Right ventricle myocardium superior (tissue), 1 donor: ENCODE results near the gene NHERF2. TPM values are rescaled to one million over a fixed set of nuclear protein-coding genes. Genes with fewer than 3 reads are reported as not detected.

Source experiments
- ATAC-seq: fragments of 200-7000 bp; cut with Tn5 transposase; one replicate; pipeline ENCODE4 v1.9.1; 2020; ENCODE audit warnings: mild to moderate bottlenecking; ENCODE audit not compliant: poor library complexity
- DNase-seq: peaks from one replicate; pipeline ENCODE4 v3.0.0-alpha.2; 2020
- intact Hi-C: fragments of 100-400 bp; cut with DNase I; formaldehyde crosslinking; loops from one replicate; pipeline ENCODE4 v1.11.2; 2022
- long read RNA-seq: library from polyadenylated mRNA; unstranded; transcript quantifications from one replicate; pipeline ENCODE4 v2.0.0, GENCODE V29; 2021
- total RNA-seq: library from RNA; stranded (reverse); fragmentation: NEBNext Ultra II Directional; extraction: Animal tissue kit (Norgen Biotek cat#: 25700); gene quantifications from one replicate; pipeline ENCODE4 v1.2.1, GENCODE V29; 2021
- donor health status: DM: no; HTN: yes; CAD: no; lungs with severe emphysema.

The NHERF2 gene
- total RNA-seq, result 258 TPM
- long read RNA-seq, transcript SLC9A3R2-201 (7 exons, 2,194 nt), result major isoform, 178 of 398 reads
- long read RNA-seq, transcript SLC9A3R2-202 (7 exons, 1,564 nt), result minor isoform, 28 of 398 reads
- long read RNA-seq, transcript SLC9A3R2-207 (6 exons, 759 nt), result minor isoform, 21 of 398 reads
- long read RNA-seq, transcript SLC9A3R2-208 (6 exons, 1,199 nt), result minor isoform, 76 of 398 reads
- long read RNA-seq, partial matches to known transcripts, result 14 of 398 reads
- long read RNA-seq, other reads (novel, unspliced or antisense), result 60 of 398 reads

DNA sequence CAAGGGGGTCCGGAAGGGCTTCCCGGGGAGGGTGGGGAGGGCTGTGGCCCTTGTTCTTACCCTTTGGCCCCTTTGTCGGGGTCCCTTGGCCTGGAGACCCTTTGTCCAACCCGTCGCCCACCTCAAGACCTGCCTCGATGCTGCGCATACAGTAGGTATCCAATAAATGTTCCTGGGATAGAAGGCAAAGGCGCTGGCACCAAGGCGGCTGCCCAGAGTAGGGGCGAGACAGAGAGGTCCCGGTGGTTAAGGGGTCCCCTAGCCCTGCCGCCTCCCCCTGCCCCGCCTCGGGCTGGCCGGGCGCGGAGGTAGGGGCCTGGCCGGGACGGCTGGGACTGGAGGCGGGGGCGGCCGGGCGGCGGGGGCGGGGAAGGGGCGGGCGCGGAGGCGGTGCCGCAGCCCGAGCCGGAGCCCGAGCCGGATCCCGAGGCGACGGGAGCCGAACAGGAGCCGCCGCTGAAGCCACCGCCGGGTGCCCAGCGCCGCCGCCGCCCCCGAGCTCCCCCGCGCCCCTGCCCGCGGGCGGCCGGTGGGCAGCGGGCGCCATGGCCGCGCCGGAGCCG, at the start of gene NHERF2:
TSS of gene NHERF2 (plus strand) at position 442 of the 563 bp plus-strand sequence. CDS start at position 546, 104 bp downstream.
- intact Hi-C loops, result no loop called here
- DNase-seq, result peak; percentile 65
- peak; percentile 37 for ATAC-seq

DNA sequence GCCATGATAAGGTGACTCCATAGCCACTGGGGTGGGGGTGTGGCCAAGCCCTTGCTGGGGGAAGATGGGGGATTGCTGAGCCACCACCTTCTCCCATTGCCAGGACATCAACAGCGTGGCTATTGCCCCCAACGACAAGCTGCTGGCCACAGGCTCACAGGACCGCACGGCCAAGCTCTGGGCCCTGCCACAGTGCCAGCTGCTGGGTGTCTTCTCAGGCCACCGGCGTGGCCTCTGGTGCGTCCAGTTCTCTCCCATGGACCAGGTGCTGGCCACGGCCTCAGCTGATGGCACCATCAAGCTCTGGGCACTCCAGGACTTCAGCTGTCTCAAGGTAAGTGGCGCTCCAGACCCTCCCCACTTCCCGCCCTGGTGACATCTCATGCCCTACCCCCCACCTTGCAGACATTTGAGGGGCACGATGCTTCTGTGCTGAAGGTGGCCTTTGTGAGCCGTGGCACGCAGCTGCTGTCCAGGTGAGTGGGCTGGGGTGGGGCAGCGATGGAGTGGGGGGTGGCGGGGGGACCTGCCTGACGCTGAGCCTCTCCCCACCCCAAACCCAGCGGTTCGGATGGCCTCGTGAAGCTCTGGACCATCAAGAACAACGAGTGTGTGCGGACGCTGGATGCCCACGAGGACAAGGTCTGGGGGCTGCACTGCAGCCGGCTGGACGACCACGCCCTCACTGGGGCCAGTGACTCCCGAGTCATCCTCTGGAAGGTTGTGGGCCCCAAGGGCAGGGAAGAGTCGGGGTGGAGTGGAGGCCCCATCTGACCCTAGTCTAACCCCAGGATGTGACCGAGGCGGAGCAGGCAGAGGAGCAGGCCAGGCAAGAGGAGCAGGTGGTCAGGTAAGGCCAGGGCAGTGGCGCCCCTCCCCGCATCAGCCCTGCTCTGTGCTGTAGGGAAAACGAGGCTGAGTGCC, 49.5 kb upstream of the NHERF2 start:
- ATAC-seq, result no peak
- no peak for DNase-seq

DNA sequence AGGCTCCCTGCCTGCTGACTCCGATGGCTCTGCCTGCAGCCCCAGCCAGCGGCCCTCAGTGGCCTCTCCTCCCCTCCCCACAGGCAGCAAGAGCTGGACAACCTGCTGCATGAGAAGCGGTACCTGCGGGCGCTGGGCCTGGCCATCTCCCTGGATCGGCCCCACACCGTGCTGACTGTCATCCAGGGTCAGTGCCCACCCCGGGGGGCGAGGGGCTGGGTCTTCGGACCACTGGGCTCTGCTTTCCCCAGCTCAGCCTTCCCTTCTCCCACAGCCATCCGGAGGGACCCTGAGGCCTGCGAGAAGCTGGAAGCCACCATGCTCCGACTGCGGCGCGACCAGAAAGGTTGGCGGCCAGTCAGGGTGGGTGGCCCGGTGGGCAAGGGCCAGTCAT, 48.8 kb upstream of the NHERF2 start:
- no peak for DNase-seq
- intact Hi-C loops, result no loop called here
- no peak for ATAC-seq

More for the DNA sequence above, 49.5 kb upstream of the NHERF2 start:
- intact Hi-C loops, result no loop called here

DNA sequence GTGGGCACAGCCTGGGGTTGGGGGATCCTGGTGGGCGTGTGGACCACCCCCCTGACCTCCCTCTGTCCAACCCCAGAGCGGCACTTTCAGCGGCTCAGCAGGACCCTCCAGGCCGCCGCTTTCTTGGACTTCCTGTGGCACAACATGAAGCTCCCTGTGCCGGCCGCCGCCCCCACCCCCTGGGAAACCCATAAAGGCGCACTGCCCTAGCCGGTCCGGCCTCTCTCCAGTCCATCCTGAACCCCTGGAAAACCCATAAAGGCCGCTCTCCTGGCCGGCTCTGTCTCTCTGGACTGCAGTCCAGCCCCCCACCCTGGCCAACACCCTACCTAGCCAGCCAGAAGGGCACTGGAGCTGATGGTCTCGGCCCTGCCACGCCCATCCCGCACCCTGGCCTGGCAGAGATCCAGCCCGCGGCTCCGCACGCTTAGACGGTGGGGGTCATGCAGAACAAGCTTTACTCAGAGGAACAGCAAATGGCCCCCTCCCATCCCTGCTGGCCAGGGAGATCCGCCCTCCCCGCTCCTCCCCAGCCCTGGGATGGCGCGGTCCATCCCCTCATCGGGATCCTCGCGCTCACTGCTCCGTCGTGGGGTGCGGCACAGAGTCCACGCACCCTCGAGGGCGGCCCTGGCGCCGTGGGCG, 48.1 kb upstream of the NHERF2 start:
- DNase-seq (no peak), ATAC-seq (no peak)
- intact Hi-C loops, result no loop called here

DNA sequence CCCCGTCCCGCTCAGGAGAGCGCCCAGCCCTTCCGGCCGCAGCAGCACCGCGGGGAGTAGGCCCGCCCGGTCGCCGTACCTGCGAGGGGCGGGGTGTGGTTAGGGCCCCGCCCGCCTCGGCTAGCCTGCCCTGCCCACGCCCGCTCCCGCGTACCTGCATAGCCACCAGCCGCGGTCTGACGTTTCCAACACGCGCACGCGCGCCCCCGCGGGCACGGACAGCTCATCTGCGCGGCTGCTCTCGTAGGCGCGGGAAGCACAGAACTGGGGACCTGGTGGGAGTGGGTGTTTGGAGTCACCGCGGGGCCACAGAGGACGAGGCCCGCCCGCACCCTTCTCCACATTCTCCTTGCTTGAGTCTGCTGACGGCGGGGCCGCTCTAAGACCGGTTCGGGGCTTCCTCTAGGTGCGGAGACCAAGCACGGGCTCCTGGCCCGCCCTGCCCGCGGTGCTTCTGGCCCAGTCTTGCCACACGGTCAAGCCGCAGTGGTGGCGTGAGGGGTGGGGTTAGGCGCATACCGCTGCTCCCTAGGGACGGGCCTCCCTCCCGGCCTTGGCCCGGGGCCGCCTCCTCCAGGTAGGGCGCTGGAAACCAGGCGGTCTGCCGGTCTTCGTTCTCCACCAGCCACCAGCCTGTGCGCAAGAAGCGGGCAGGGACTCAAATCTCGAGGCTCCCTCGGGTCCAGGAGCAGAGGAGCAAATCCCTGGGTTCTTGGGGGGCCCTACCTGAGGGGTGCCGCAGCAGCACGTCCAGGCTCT, 47.3 kb upstream of the NHERF2 start:
- ATAC-seq, result no peak
- DNase-seq, result no peak
- intact Hi-C loops, result no loop called here

DNA sequence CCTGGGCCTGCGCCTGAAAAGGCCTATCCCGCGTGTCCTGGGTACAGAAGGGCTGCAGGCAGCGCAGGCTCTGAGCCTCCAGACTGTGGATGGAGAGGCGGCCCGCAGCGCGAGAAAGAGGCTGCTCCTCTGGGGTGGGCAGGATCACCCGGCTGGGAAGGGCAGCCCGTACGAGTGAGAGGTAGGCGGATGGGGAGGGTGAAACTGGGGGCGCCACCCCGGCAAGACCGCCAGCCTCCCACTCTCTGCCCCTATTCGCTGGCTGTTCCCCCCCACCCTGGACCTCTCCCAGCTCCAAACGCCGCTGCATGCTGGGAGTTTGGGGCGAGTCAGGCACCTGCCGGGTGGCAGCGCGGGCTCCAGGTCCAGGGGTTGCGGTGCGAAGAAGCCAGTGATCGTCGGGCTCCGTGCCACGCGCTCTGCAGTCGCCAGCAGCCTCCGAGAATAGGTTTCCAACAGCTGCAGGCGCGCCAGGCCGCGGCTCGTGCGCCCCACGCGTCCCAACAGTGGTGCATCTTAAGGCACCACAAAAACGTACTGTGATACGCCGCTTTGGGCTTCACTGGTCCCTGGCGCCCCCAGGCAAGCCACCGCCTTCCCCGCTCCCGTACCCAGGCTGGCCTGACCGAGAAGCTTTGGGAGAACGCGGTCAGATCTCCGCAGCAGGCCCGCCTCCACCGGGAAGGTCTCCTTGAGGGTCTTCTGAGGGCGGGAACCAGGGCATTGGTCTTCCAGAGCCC, 46.5 kb upstream of the NHERF2 start:
- intact Hi-C loops, result no loop called here
- ATAC-seq (no peak), DNase-seq (no peak)

DNA sequence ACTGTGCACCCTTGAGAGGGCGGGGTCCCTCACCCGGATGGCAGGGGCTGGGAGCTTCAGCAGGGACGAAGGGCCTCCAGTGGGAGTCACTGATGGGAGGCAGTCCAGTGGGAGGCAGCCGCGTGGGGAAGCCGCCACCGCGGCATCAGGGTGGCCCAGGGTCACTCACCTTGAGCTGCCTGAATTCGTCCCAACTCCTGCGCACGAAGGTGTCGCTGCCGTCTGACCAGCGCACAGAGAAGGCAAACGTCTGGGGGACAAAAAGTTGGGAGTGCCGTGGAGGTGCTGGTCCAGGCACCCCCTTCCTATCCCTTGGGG, 46.0 kb upstream of the NHERF2 start:
- ATAC-seq (no peak), DNase-seq (no peak)
- intact Hi-C loops, result no loop called here

DNA sequence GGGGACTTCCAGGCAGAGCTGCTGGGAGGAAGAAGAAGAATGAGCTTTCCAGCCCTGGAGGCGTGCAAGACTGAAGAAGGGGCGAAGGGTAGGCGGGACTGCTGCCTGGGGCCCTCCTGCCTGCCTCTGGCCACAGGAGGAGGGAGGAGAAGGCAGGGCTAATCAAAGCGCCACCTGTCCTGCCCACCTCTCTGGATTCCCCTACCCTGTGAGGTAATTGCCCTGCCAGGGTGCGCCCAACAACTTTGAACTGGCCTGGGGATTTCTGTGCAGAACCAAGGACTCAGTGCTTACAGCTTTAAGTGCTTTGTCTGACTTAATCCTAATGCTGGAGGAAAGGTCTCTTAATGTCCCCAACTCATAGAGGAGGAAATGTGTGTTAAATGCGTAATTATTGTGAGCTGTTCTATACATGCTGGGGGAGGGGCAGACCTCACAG, 45.3 kb upstream of the NHERF2 start, which contains the start of gene NOXO1:
TSS of gene NOXO1 (minus strand) at position 72 of the 439 bp plus-strand sequence. CDS start 290 bp downstream, outside the sequence.
- DNase-seq (no peak), ATAC-seq (no peak)
- intact Hi-C loops, result no loop called here

DNA sequence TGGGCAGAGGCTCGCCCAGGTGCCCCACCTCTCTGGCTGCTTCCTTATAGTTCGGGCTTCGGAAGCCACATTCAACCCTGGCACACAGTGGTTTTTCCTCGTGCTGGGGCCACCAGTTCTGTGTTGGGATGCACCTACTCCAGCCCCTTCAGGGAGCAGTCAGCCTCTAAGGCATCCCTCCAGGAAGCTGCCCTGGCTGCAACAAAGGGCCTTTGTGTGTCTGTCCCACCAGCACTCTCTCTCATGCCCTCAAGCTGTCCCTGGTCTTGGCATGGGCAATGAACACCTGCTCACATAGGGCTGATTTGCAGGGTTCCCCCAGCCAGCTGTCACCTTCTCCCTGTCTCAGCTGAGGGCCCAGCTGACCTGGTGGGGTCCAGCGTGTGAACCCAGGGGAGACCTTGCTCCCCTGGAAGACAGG, 44.7 kb upstream of the NHERF2 start:
- ATAC-seq, result no peak
- intact Hi-C loops, result no loop called here
- DNase-seq, result no peak

DNA sequence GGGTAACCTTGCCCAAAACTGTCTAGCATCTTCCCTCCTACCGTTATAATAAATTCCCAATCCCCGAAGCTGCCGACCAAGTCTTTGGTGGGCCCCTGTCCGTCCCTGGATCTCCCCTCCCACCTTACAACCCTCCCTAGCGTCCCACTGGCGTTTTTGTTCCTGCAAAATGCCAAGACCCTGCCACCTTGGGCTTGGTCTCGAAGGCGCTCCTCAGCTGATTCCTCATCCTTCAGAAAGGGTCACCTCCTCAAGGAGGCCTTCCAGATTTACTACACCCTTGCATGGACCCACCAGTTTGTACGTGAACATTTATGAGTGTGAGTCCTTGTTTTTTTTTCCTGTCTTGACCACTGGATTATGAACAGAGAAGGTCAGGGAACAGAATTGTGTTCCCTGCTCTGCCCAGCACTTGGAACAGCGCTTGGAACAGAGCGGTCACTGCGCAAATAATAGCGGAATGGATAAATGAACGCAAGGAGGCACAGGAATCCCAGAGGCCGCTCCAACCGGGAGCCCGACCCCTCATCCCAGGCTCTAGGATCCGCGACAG, 43.6 kb upstream of the NHERF2 start:
- intact Hi-C loops, result no loop called here
- DNase-seq, result no peak
- ATAC-seq, result no peak

DNA sequence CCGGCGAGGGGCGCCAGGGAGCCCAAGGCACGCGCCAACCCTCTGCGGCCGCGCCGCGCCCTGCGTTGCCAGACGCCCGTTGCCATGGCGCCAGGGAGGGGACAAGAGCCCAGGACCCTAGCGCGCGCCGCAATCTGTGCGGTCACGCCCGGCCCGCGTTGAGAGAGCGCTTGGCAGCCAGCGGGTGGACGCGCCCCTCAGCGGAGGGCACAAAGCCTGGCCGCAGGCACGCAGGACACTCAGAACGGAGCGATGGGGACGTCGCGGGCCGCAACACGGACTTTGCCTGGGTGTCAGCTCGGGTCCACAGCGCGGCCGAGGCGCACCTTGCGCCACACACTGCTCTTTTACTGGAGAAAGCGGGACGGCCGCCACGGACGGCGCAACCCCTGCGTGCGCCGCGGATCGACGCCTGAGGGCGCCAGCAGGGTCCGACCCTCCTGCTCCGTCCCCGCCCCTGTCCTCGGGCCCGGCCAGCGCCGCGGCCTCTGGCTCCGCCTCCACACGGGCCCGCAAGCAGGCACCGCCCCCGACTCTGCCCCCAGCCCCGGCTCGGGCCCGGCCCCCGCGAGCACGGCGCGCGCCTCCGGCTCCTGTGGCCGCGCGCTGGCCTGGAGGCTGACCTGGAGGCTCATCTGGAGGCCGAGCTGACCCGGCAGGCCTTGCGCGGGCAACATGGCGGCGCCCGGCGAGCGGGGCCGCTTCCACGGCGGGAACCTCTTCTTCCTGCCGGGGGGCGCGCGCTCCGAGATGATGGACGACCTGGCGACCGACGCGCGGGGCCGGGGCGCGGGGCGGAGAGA, 43.0 kb upstream of the NHERF2 start, which contains the start of gene GFER:
TSS of gene GFER (plus strand) at position 650 of the 803 bp plus-strand sequence. CDS start at position 676, 26 bp downstream.
- DNase-seq (peak; percentile 95), ATAC-seq (peak; percentile 96)
- intact Hi-C loops, result no loop called here

DNA sequence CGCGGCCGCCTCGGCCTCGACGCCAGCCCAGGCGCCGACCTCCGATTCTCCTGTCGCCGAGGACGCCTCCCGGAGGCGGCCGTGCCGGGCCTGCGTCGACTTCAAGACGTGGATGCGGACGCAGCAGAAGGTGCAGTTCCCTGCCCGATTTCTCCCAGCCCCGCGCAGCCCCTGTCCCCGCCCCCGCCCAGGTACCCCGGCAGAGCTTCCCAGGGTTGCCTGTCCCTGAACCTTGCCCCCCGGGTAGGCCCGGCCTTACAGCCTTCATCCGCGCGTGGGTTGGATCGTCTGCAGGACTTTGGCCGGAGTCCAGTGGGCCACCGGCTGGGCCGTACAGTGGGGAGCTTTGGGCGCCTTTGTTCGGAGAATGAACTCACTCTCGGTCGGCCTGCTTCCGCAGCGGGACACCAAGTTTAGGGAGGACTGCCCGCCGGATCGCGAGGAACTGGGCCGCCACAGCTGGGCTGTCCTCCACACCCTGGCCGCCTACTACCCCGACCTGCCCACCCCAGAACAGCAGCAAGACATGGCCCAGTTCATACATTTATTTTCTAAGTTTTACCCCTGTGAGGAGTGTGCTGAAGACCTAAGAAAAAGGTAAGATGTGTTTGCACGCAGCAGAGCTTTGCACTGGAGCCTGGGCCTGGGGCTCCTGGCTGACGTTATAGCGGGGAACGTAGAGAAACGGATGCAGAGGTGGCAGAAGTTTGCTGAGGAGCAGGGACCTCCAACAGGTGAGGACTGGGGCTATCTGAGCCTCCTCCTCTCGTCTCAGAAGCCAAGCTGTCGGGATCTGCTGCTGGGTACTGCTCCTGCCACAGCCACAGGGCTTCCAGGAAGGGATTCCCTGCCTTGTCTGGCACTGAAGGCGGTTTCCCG, 42.1 kb upstream of the NHERF2 start:
- DNase-seq (no peak), ATAC-seq (peak; percentile 3)
- intact Hi-C loops, result no loop called here

DNA sequence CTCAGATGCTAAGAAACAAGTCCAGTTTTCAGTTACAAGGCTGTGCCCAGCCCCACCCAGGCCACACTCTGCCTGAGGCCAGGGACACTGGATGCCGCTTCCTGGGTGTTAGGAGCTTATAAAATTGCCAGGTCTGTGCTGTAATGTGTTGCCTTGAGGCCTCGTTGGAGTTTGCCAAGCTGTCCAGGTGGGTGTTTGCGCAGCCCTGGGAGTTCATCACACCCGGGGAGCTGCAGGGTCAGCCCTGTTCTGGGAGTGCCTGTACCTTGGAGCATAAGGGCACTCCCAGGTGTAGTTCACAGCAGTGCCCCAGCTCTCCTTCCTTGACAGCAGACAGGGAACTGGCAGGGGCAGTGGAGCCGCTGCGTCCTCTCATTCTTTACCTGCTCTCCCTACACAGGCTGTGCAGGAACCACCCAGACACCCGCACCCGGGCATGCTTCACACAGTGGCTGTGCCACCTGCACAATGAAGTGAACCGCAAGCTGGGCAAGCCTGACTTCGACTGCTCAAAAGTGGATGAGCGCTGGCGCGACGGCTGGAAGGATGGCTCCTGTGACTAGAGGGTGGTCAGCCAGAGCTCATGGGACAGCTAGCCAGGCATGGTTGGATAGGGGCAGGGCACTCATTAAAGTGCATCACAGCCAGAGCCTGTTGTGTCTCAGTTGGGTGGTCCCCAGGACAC, 41.1 kb upstream of the NHERF2 start:
- ATAC-seq (no peak), DNase-seq (no peak)
- intact Hi-C loops, result no loop called here

DNA sequence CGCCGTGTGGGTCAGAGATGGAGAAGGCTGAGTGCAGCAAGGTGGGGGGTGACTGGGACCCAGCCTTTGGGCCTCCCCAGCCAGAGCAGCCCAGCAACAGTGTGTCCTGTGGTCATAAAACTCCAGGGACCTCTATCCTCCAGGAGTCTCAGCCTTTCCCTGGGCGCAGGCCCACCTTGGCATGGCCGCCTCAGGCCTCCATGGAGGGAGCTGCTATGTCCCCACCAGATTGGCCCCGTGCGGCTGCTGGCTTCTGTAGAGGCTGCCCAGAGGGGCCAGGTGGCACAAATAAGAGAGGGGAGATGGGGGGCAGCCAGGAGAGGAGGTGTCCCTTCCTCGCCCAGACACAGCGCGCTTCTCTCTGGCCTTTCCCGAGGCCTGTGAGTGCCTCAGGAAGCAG, 39.5 kb upstream of the NHERF2 start:
- ATAC-seq, result no peak
- no peak for DNase-seq
- intact Hi-C loops, result no loop called here
